Activated T-helper 1 cell treated with anti-CD3 and anti-CD28 coated beads, Interleukin-12 subunit alpha, Interleukin-12 subunit beta, Interleukin-2, Interleukin-4 antibody, amounts not matched to agents 30 ng/mL and 10 ng/mL and 1 ng/mL, durations not matched to agents 14 hours and 24 hours and 36 hours (primary cell): ENCODE data around the gene KLF7. TPM values are rescaled to one million over a fixed set of nuclear protein-coding genes. Genes with fewer than 3 reads are reported as not detected.

Experiments
- DNase-seq: peaks from one replicate; pipeline ENCODE4 v3.0.0; 2021; ENCODE audit warnings: low spot score
- H3K27ac Mint-ChIP-seq: one replicate; pipeline ENCODE4 v1.8.0; 2021; ENCODE audit warnings: mild to moderate bottlenecking, mixed read lengths
- H3K27me3 Mint-ChIP-seq: one replicate; pipeline ENCODE4 v1.8.0; 2022; ENCODE audit warnings: mild to moderate bottlenecking, moderate library complexity, mixed read lengths; ENCODE audit not compliant: insufficient read depth
- H3K36me3 Mint-ChIP-seq: one replicate; pipeline ENCODE4 v1.8.0; 2021; ENCODE audit warnings: low read depth, mixed read lengths
- H3K4me1 Mint-ChIP-seq: one replicate; pipeline ENCODE4 v1.8.0; 2021; ENCODE audit warnings: low read depth, mixed read lengths
- H3K4me3 Mint-ChIP-seq: one replicate; pipeline ENCODE4 v1.8.0; 2021; ENCODE audit warnings: mild to moderate bottlenecking, moderate library complexity, mixed read lengths
- H3K9me3 Mint-ChIP-seq: one replicate; pipeline ENCODE4 v1.8.0; 2021; ENCODE audit warnings: mixed read lengths
- intact Hi-C: fragments of 100-400 bp; cut with micrococcal nuclease; formaldehyde crosslinking; loops from one replicate; pipeline ENCODE4 v1.15.1; 2024
- total RNA-seq: library from RNA; stranded (reverse); gene quantifications from 2 replicates; pipeline ENCODE4 v1.2.3, GENCODE V29; 2022

KLF7 gene
- total RNA-seq, 1 donor from 2014 or later = 16.5 TPM

- peaks cover 10% of the 10 kb centered on the region for H3K36me3 Mint-ChIP-seq
- DNase-seq = no peak
- H3K27ac Mint-ChIP-seq = peak overlapping the region; percentile 97
- no peaks in the 10 kb centered on the region for H3K9me3 Mint-ChIP-seq
- H3K4me3 Mint-ChIP-seq = peak overlapping the region; percentile 98
- H3K27me3 Mint-ChIP-seq = no peaks in the 10 kb centered on the region
- H3K4me1 Mint-ChIP-seq = peaks cover 62% of the 10 kb centered on the region
- intact Hi-C loops = loop anchor here (1.0 to 10.0 kb wide), 4 partner anchors 13 to 1091 kb away; partner anchors contain the start of gene IDH1
Observed at GRCh38 chr2:207163756-207164005, 2.1 kb downstream of the KLF7 start.

GRCh38 chr2:207163053-207163755 is 2.5 kb downstream of the KLF7 start:
- intact Hi-C loops = loop anchor here (1.0 to 10.0 kb wide), 3 partner anchors 13 to 1092 kb away; partner anchors contain the start of gene IDH1

GRCh38 chr2:207162316-207162715 is 3.4 kb downstream of the KLF7 start:
- H3K27ac Mint-ChIP-seq = no peak overlapping the region
- intact Hi-C loops = loop anchor here (10.0 kb wide), 1 partner anchor 1092 kb away; the partner anchor contains the start of gene IDH1
- H3K36me3 Mint-ChIP-seq = peaks cover 11% of the 10 kb centered on the region
- peak overlapping the region; percentile 98 for H3K4me3 Mint-ChIP-seq
- H3K9me3 Mint-ChIP-seq = no peaks in the 10 kb centered on the region
- no peaks in the 10 kb centered on the region for H3K27me3 Mint-ChIP-seq
- DNase-seq = no peak
- H3K4me1 Mint-ChIP-seq = peaks cover 63% of the 10 kb centered on the region

More at GRCh38 chr2:207163053-207163755, 2.5 kb downstream of the KLF7 start:
- no peak for DNase-seq
- peak overlapping the region; percentile 98 for H3K4me3 Mint-ChIP-seq
- H3K9me3 Mint-ChIP-seq = no peaks in the 10 kb centered on the region
- peaks cover 62% of the 10 kb centered on the region for H3K4me1 Mint-ChIP-seq
- peak overlapping the region; percentile 97 for H3K27ac Mint-ChIP-seq
- no peaks in the 10 kb centered on the region for H3K27me3 Mint-ChIP-seq
- peaks cover 10% of the 10 kb centered on the region for H3K36me3 Mint-ChIP-seq

- Mint-ChIP-seq H3K4me3 (no peak overlapping the region), H3K36me3 (peaks cover 16% of the 10 kb centered on the region), H3K27me3 (no peaks in the 10 kb centered on the region), H3K27ac (no peak overlapping the region), H3K4me1 (peaks cover 66% of the 10 kb centered on the region), H3K9me3 (no peaks in the 10 kb centered on the region)
- DNase-seq = no peak
- intact Hi-C loops = loop anchor here (10.0 kb wide), 1 partner anchor 1093 kb away; the partner anchor contains the start of gene IDH1
Observed at GRCh38 chr2:207161247-207162123, 4.3 kb downstream of the KLF7 start.

GRCh38 chr2:207160115-207160514 is 5.6 kb downstream of the KLF7 start:
- no peaks in the 10 kb centered on the region for H3K27me3 Mint-ChIP-seq
- peaks cover 16% of the 10 kb centered on the region for H3K36me3 Mint-ChIP-seq
- DNase-seq = no peak
- intact Hi-C loops = loop anchor here (10.0 kb wide), 1 partner anchor 1095 kb away; the partner anchor contains the start of gene IDH1
- H3K4me3 Mint-ChIP-seq = no peak overlapping the region
- H3K27ac Mint-ChIP-seq = no peak overlapping the region
- H3K4me1 Mint-ChIP-seq = peaks cover 74% of the 10 kb centered on the region
- no peaks in the 10 kb centered on the region for H3K9me3 Mint-ChIP-seq

- H3K27ac Mint-ChIP-seq = no peak overlapping the region
- no peak for DNase-seq
- intact Hi-C loops = no loop called here
- peaks cover 19% of the 10 kb centered on the region for H3K36me3 Mint-ChIP-seq
- no peaks in the 10 kb centered on the region for H3K9me3 Mint-ChIP-seq
- peaks cover 3% of the 10 kb centered on the region for H3K27me3 Mint-ChIP-seq
- peaks cover 75% of the 10 kb centered on the region for H3K4me1 Mint-ChIP-seq
- no peak overlapping the region for H3K4me3 Mint-ChIP-seq
Observed at GRCh38 chr2:207159002-207159401, 6.7 kb downstream of the KLF7 start.

GRCh38 chr2:207157731-207158130 is 8.0 kb downstream of the KLF7 start:
- Mint-ChIP-seq H3K36me3 (peaks cover 19% of the 10 kb centered on the region), H3K27ac (no peak overlapping the region), H3K4me1 (peaks cover 75% of the 10 kb centered on the region), H3K4me3 (no peak overlapping the region), H3K9me3 (no peaks in the 10 kb centered on the region), H3K27me3 (peaks cover 3% of the 10 kb centered on the region)
- no peak for DNase-seq
- intact Hi-C loops = loop anchor here (1.0 to 2.0 kb wide), 2 partner anchors 34 to 173 kb away; no protein-coding TSS in a partner anchor

- Mint-ChIP-seq H3K9me3 (no peaks in the 10 kb centered on the region), H3K27ac (peak overlapping the region; percentile 2), H3K4me1 (peaks cover 75% of the 10 kb centered on the region), H3K27me3 (peaks cover 3% of the 10 kb centered on the region), H3K36me3 (peaks cover 23% of the 10 kb centered on the region), H3K4me3 (peak overlapping the region; percentile 0)
- intact Hi-C loops = loop anchor here (1.0 to 2.0 kb wide), 2 partner anchors 34 to 174 kb away; no protein-coding TSS in a partner anchor
- no peak for DNase-seq
Observed at GRCh38 chr2:207157162-207157481, 8.6 kb downstream of the KLF7 start.

- peak; percentile 19 for DNase-seq
- H3K27ac Mint-ChIP-seq = peak overlapping the region; percentile 41
- peaks cover 3% of the 10 kb centered on the region for H3K27me3 Mint-ChIP-seq
- intact Hi-C loops = loop anchor here (1.0 to 2.0 kb wide), 5 partner anchors 8 to 174 kb away; partner anchors contain the start of gene KLF7
- peak overlapping the region; percentile 0 for H3K4me3 Mint-ChIP-seq
- peaks cover 75% of the 10 kb centered on the region for H3K4me1 Mint-ChIP-seq
- no peaks in the 10 kb centered on the region for H3K9me3 Mint-ChIP-seq
- peaks cover 24% of the 10 kb centered on the region for H3K36me3 Mint-ChIP-seq
Observed at GRCh38 chr2:207156451-207157161, 9.1 kb downstream of the KLF7 start.

GRCh38 chr2:207155516-207156444 is 10.0 kb downstream of the KLF7 start:
- intact Hi-C loops = loop anchor here (1.0 to 2.0 kb wide), 4 partner anchors 7 to 175 kb away; partner anchors contain the start of gene KLF7
- Mint-ChIP-seq H3K4me3 (peak overlapping the region; percentile 1), H3K27me3 (peaks cover 3% of the 10 kb centered on the region), H3K4me1 (peaks cover 68% of the 10 kb centered on the region), H3K9me3 (no peaks in the 10 kb centered on the region), H3K27ac (peak overlapping the region; percentile 57), H3K36me3 (peaks cover 23% of the 10 kb centered on the region)
- no peak for DNase-seq

GRCh38 chr2:207154556-207155510 is 10.9 kb downstream of the KLF7 start:
- no peak for DNase-seq
- no peak overlapping the region for H3K4me3 Mint-ChIP-seq
- peaks cover 3% of the 10 kb centered on the region for H3K27me3 Mint-ChIP-seq
- H3K36me3 Mint-ChIP-seq = peaks cover 22% of the 10 kb centered on the region
- intact Hi-C loops = no loop called here
- no peaks in the 10 kb centered on the region for H3K9me3 Mint-ChIP-seq
- H3K4me1 Mint-ChIP-seq = peaks cover 76% of the 10 kb centered on the region
- H3K27ac Mint-ChIP-seq = no peak overlapping the region
